Progenitor cell of endocrine pancreas (in vitro differentiated cells): Measurements from ENCODE around the gene EDC4. TPM values are rescaled to one million over a fixed set of nuclear protein-coding genes. Genes with fewer than 3 reads are reported as not detected.
A peak's percentile ranks its signal among the peaks of the same experiment; 100 is the strongest.

Experiments
- DNase-seq: peaks from one replicate; pipeline ENCODE4 v3.0.0; 2021; ENCODE audit warnings: low spot score; ENCODE audit not compliant: unreplicated experiment
- H3K27ac Mint-ChIP-seq: 2 replicates; pipeline ENCODE4 v1.8.0; 2021; ENCODE audit warnings: mild to moderate bottlenecking, moderate library complexity, mixed read lengths
- H3K27me3 Mint-ChIP-seq: 2 replicates; pipeline ENCODE4 v1.8.0; 2021; ENCODE audit warnings: mixed read lengths
- H3K36me3 Mint-ChIP-seq: 2 replicates; pipeline ENCODE4 v1.8.0; 2022; ENCODE audit warnings: mixed read lengths; ENCODE audit not compliant: insufficient read depth
- H3K4me1 Mint-ChIP-seq: 2 replicates; pipeline ENCODE4 v1.8.0; 2021; ENCODE audit warnings: low read depth, mixed read lengths
- H3K4me3 Mint-ChIP-seq: 2 replicates; pipeline ENCODE4 v1.8.0; 2021; ENCODE audit warnings: low read depth, mild to moderate bottlenecking, moderate library complexity, mixed read lengths
- H3K9me3 Mint-ChIP-seq: 2 replicates; pipeline ENCODE4 v1.8.0; 2021; ENCODE audit warnings: low read depth, mixed read lengths
- total RNA-seq: library from RNA; stranded (reverse); gene quantifications from 2 replicates; pipeline ENCODE4 v1.2.1, GENCODE V29; 2021
- TF ChIP-seq, protein P1 (sequence below): fragments of 200-600 bp; sonication (generic); IDR thresholded peaks from one replicate; pipeline ENCODE4 v1.5.0; 2021; ENCODE audit warnings: antibody characterized with exemption, mild to moderate bottlenecking; ENCODE audit not compliant: unreplicated experiment

The EDC4 gene
- total RNA-seq, 1 donor from 2014 or later: 110 TPM

DNA sequence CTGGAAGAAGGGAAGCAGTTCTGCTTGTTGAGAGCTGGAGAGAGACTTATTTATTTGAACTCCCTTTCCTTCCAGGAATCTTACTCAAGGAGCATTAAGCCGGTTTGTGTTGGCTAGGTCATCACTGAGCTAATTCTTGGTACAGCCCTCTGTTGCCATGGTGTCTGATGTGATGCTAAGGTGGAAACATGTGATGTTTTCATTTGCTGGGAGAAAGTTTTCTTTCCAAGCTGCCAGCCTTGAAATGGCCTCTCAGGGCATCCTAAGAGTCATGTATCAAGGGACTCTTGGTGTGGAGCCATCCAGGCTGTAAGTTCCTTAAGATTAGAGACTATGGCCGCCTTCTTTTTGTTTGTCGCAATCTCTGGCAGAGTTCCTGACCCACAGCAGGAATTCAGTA, 24.4 kb downstream of the EDC4 start:
- TF ChIP-seq, protein P1, sequence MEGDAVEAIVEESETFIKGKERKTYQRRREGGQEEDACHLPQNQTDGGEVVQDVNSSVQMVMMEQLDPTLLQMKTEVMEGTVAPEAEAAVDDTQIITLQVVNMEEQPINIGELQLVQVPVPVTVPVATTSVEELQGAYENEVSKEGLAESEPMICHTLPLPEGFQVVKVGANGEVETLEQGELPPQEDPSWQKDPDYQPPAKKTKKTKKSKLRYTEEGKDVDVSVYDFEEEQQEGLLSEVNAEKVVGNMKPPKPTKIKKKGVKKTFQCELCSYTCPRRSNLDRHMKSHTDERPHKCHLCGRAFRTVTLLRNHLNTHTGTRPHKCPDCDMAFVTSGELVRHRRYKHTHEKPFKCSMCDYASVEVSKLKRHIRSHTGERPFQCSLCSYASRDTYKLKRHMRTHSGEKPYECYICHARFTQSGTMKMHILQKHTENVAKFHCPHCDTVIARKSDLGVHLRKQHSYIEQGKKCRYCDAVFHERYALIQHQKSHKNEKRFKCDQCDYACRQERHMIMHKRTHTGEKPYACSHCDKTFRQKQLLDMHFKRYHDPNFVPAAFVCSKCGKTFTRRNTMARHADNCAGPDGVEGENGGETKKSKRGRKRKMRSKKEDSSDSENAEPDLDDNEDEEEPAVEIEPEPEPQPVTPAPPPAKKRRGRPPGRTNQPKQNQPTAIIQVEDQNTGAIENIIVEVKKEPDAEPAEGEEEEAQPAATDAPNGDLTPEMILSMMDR: no peak
- no peaks in the 10 kb centered on the region for H3K27me3 Mint-ChIP-seq
- no peak overlapping the region for H3K27ac Mint-ChIP-seq
- no peak overlapping the region for H3K4me3 Mint-ChIP-seq
- H3K9me3 Mint-ChIP-seq: no peaks in the 10 kb centered on the region
- H3K4me1 Mint-ChIP-seq: peaks cover 20% of the 10 kb centered on the region
- DNase-seq: no peak
- H3K36me3 Mint-ChIP-seq: peaks cover 2% of the 10 kb centered on the region

- TF ChIP-seq, protein P1: no peak
- Mint-ChIP-seq H3K27ac (no peak overlapping the region), H3K4me3 (no peak overlapping the region), H3K9me3 (no peaks in the 10 kb centered on the region), H3K27me3 (no peaks in the 10 kb centered on the region), H3K36me3 (peaks cover 6% of the 10 kb centered on the region), H3K4me1 (no peaks in the 10 kb centered on the region)
- no peak for DNase-seq
These were observed 28.9 kb downstream of the EDC4 start for GRCh38 chr16:67901734-67902133.

- H3K27me3 Mint-ChIP-seq: no peaks in the 10 kb centered on the region
- no peaks in the 10 kb centered on the region for H3K4me1 Mint-ChIP-seq
- TF ChIP-seq, protein P1: no peak
- DNase-seq: no peak
- H3K27ac Mint-ChIP-seq: peak overlapping the region; percentile 60
- H3K4me3 Mint-ChIP-seq: no peak overlapping the region
- H3K36me3 Mint-ChIP-seq: peaks cover 4% of the 10 kb centered on the region
- H3K9me3 Mint-ChIP-seq: no peaks in the 10 kb centered on the region
These were observed 30.0 kb downstream of the EDC4 start for GRCh38 chr16:67902831-67903230.

DNA sequence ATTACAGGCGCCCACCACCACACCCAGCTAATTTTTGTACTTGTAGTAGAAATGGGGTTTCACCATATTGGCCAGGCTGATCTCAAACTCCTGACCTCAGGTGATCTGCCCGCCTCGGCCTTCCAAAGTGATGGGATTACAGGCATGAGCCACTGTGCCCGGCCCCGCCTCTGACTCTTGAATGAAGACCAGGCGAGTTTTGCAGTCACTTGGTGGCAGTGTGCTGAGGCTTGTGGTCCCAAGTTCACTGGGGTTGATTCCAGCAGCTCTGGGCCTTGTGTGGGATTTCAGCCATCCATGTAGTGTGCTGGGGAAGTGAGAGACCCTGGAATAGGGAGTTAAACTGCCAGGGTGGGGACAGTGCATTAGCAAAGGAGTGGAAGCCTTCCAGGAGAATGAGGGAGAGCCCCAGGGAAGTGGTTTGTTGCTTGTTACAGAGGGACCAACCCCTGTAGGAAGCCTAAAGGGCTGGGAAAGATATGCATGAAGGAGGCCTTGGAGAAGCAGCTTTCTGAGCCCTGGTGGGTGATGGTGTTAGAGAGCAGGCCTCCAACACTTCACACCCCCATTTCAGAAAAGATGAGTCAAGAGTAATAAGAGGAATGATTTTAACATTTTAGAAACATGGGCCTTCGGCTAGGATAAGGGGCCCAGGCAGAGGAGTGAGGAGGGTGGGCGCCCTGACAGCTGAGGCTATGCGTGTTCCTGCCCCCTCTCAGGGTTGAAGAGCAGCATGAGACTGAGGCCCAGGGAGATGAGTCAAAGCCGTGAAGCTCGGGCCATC, 34.7 kb downstream of the EDC4 start:
- Mint-ChIP-seq H3K27ac (peak overlapping the region; percentile 10), H3K4me3 (no peak overlapping the region), H3K9me3 (no peaks in the 10 kb centered on the region), H3K4me1 (no peaks in the 10 kb centered on the region), H3K36me3 (peaks cover 8% of the 10 kb centered on the region), H3K27me3 (no peaks in the 10 kb centered on the region)
- TF ChIP-seq, protein P1: no peak
- DNase-seq: no peak

- Mint-ChIP-seq H3K4me3 (no peak overlapping the region), H3K9me3 (no peaks in the 10 kb centered on the region), H3K27me3 (no peaks in the 10 kb centered on the region), H3K4me1 (no peaks in the 10 kb centered on the region), H3K36me3 (peaks cover 5% of the 10 kb centered on the region), H3K27ac (no peak overlapping the region)
- no peak for DNase-seq
- TF ChIP-seq, protein P1: no peak
These were observed 36.3 kb downstream of the EDC4 start for GRCh38 chr16:67909056-67909742.
